GM10266 (cell line): ENCODE results near the gene RXRA.

Experiments
- DNase-seq: peaks from one replicate; pipeline ENCODE4 v3.0.0; 2012; ENCODE audit errors: extremely low spot score
- CTCF ChIP-seq: IDR thresholded peaks from 2 replicates; pipeline ENCODE4 v1.5.1; 2012; ENCODE audit warnings: mild to moderate bottlenecking, low read depth; ENCODE audit not compliant: control insufficient read depth, insufficient read depth; ENCODE audit errors: missing control alignments

RXRA gene

GRCh38 chr9:134340475-134341160, 14.4 kb downstream of the RXRA start:
- no peak for TF ChIP-seq CTCF
- no peak for DNase-seq

GRCh38 chr9:134341306-134341705, 15.1 kb downstream of the RXRA start:
- TF ChIP-seq CTCF, result no peak
- DNase-seq, result no peak

GRCh38 chr9:134341929-134342745, 15.9 kb downstream of the RXRA start:
- no peak for TF ChIP-seq CTCF
- DNase-seq, result no peak

- TF ChIP-seq CTCF, result no peak
- no peak for DNase-seq
Observed at GRCh38 chr9:134342746-134343115, 16.5 kb downstream of the RXRA start.

- no peak for DNase-seq
- TF ChIP-seq CTCF, result no peak
Observed at GRCh38 chr9:134343637-134344036, 17.4 kb downstream of the RXRA start.

- no peak for DNase-seq
- TF ChIP-seq CTCF, result no peak
Observed at GRCh38 chr9:134344068-134344799, 18.0 kb downstream of the RXRA start.
